Tongue (tissue), 2 donors: Measurements from ENCODE around the gene KCNV2. TPM values are rescaled to one million over a fixed set of nuclear protein-coding genes. Genes with fewer than 3 reads are reported as not detected.
"Not testable (repeated sequence)": the region's sequence is repeated elsewhere in the genome, so short reads cannot be mapped to it uniquely, and the experiment has no call there.

ENCODE experiments used
- DNase-seq: peaks from one replicate; pipeline ENCODE4 v3.0.0-alpha.2; 2015
- total RNA-seq: library from RNA; depleted of rRNA; stranded (reverse); fragments of >200 nt; gene quantifications from one replicate; pipeline ENCODE4 v1.2.3, GENCODE V29; 2014

The KCNV2 gene
- not detected for total RNA-seq

GRCh38 chr9:2717385-2717784 is at the start of gene KCNV2:
Gene KCNV2, plus strand, starts transcription at chr9:2717510. Its CDS starts 230 bp downstream, at chr9:2717740.
- DNase-seq = no peak

- no peak for DNase-seq
These were observed 44.1 kb upstream of the KCNV2 start for GRCh38 chr9:2673161-2673560.

- no peak for DNase-seq
These were observed 43.0 kb upstream of the KCNV2 start for GRCh38 chr9:2674141-2674824.

GRCh38 chr9:2675834-2676233 is 41.5 kb upstream of the KCNV2 start:
- no peak for DNase-seq

GRCh38 chr9:2676466-2676865 is 40.8 kb upstream of the KCNV2 start:
- DNase-seq = no peak

- peak; percentile 53 for DNase-seq
These were observed 39.1 kb upstream of the KCNV2 start for GRCh38 chr9:2677915-2678889.

- DNase-seq = no peak
These were observed 38.3 kb upstream of the KCNV2 start for GRCh38 chr9:2679011-2679410.

- peak; percentile 31 for DNase-seq
These were observed 35.3 kb upstream of the KCNV2 start for GRCh38 chr9:2681981-2682380.

GRCh38 chr9:2686911-2687310 is 30.4 kb upstream of the KCNV2 start:
- DNase-seq = no peak

GRCh38 chr9:2688636-2689035 is 28.7 kb upstream of the KCNV2 start:
- DNase-seq = no peak

- DNase-seq = no peak
These were observed 26.1 kb upstream of the KCNV2 start for GRCh38 chr9:2691212-2691611.

GRCh38 chr9:2691626-2692025 is 25.7 kb upstream of the KCNV2 start:
- DNase-seq = peak; percentile 36

- DNase-seq = peak; percentile 58
These were observed 24.3 kb upstream of the KCNV2 start for GRCh38 chr9:2693056-2693455.

GRCh38 chr9:2697492-2697891 is 19.8 kb upstream of the KCNV2 start:
- no peak for DNase-seq

- DNase-seq = no peak
These were observed 16.9 kb upstream of the KCNV2 start for GRCh38 chr9:2700398-2700797.

GRCh38 chr9:2700909-2701550 is 16.3 kb upstream of the KCNV2 start:
- no peak for DNase-seq

- DNase-seq = no peak
These were observed 12.8 kb upstream of the KCNV2 start for GRCh38 chr9:2704504-2704903.

GRCh38 chr9:2707256-2707655 is 10.1 kb upstream of the KCNV2 start:
- not testable (repeated sequence) for DNase-seq

GRCh38 chr9:2709645-2710101 is 7.6 kb upstream of the KCNV2 start:
- peak; percentile 18 for DNase-seq

GRCh38 chr9:2711716-2712115 is 5.6 kb upstream of the KCNV2 start:
- DNase-seq = no peak

GRCh38 chr9:2718001-2718697 is 839 bp downstream of the KCNV2 start:
- no peak for DNase-seq

- DNase-seq = no peak
These were observed 1.4 kb downstream of the KCNV2 start for GRCh38 chr9:2718698-2719033.
